SKM-1 (cell line): Measurements from ENCODE around the gene RELT.
A peak's percentile ranks its signal among the peaks of the same experiment; 100 is the strongest.

Experiments used
- DNase-seq: peaks from one replicate; lab custom pipeline; 2025; ENCODE audit not compliant: unreplicated experiment; lab: John Stamatoyannopoulos, UW

Gene RELT, protein sequence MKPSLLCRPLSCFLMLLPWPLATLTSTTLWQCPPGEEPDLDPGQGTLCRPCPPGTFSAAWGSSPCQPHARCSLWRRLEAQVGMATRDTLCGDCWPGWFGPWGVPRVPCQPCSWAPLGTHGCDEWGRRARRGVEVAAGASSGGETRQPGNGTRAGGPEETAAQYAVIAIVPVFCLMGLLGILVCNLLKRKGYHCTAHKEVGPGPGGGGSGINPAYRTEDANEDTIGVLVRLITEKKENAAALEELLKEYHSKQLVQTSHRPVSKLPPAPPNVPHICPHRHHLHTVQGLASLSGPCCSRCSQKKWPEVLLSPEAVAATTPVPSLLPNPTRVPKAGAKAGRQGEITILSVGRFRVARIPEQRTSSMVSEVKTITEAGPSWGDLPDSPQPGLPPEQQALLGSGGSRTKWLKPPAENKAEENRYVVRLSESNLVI

GRCh38 chr11:73376160-73376802 is at the start of gene RELT:
TSS of gene RELT (plus strand) at chr11:73376399. CDS start at chr11:73389137, 12,738 bp downstream.
- DNase-seq = peak; percentile 79

GRCh38 chr11:73326929-73327811 is 49.0 kb upstream of the RELT start:
- DNase-seq = no peak

- no peak for DNase-seq
Measured at GRCh38 chr11:73327812-73328364, 48.3 kb upstream of the RELT start.

GRCh38 chr11:73330569-73331093 is 45.6 kb upstream of the RELT start:
- no peak for DNase-seq

DNA sequence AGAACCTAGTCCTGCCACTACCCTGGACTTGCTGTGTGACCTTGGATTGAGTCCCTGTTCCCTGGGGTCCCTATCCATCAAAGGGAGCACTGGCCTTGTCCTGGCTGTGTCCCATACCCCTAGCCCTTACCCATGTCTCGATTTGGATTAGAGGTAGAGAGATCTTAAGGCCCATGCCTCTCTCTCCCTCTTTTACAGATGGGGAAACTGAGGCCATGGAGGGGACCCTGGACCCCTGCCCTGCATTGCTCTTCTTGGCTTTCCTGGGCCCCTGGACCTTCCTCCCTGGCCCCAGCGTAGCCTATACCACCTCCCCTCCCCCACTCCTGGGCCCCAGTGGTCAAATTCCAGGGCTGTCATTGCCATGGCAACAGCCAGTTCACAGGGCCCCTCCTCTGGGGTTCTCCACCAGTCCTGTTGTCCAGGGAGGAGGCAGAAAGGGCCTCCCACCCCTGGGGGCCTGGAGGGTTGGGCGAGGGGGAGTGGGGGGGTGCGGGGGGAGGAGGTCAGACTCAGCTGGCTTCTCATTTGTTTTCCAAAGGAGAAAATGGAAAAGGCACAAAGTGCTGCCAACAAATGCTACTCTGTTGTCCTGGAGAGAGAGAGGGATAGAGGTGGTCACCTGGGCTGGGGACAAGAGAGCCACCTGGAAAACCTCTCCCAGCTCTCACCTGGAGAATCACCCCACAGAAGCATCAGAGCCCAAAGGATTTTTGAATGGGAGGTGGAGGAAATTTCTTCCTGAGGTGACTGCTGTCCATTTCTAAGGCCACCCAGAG is 44.9 kb upstream of the RELT start:
- no peak for DNase-seq

DNA sequence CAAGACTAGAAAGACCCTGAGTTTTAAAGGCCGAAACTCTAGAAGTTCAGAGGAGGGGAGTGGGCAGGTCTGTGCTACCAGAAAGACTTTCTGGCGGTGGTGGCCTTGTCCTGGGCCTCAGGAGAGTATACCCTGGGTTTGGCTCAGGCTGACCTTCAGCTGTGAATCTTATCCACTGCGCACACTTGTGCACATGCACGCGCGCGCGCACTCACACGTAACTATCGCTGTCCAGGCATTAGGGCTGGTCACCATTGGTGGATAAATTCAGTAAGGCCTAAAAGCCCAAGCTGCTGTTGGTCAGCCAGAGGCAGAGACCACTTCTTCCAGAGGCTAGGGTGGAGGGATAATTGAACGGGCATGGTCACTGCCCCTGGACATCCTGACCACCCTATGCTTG is 43.0 kb upstream of the RELT start:
- no peak for DNase-seq

DNA sequence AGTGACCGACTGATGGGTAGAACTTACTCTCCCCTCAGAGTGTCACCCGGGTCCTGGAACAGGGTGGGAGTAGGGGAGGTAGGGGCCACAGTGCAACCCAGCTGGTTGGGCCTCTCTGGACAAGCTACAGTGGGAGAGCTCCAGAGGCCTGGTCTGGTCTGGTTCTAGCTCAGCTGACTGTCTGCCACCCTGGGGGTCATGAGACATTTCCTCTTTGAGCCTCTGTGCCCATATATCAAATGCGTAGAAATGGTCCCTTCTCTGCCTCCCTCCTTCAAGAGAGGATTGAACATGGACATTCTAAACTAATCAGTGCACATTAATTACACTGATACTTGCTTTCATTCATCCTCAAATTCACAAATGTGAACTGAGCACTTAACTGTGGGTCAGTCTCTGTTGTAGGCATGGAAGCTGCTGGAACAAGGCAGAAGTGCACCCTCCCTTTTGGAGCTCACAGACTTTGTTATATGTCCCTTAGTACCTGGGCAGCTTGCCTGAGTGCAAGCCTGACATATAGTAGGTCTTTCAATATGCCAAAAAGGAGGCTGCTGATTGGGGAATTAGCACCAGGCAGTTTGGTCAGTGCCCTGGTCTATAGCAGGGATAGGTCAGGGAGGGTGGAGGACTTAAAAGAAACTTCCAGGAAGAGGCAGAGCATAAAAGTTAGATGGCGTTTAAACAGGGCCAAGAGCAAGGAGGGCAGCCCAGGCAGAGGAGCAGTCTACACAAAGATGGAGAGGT is 42.4 kb upstream of the RELT start:
- DNase-seq = no peak

GRCh38 chr11:73334384-73335203 is 41.6 kb upstream of the RELT start:
- no peak for DNase-seq

DNA sequence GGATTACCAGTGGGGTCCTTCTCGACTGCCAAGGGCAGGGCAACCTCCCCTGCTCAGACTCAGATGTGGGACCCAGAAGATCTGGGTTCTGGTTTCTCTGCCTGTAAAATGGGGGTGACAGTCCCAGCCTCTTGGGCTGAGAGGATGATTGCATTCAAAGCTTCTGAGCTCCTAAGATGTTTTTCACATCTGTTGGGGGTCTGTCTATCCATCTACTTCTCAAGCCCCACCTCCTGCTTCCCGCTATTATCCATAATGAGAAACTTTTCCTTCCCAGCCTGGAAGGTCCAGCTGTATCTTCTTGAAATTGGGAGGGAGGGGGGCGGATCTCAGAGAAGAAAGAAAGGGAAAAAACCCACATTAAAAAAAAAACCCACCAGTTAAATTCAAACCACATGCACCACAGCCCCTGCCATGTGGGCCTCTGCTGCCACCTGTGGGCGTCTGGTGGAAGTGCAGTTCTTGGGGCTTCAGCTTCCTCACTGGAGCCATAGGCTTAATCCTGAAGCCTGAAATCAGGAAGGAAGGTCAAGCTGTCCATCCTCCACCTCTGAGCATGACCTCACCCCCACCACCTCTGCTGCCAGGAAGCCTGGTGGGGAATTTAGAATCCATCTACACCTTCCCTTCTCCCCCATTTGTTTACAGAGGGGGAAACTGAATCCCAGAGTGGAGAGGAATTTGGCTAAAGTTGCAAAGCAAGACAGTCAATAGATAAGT is 40.8 kb upstream of the RELT start:
- peak; percentile 34 for DNase-seq

GRCh38 chr11:73337846-73338245 is 38.4 kb upstream of the RELT start:
- DNase-seq = no peak

DNA sequence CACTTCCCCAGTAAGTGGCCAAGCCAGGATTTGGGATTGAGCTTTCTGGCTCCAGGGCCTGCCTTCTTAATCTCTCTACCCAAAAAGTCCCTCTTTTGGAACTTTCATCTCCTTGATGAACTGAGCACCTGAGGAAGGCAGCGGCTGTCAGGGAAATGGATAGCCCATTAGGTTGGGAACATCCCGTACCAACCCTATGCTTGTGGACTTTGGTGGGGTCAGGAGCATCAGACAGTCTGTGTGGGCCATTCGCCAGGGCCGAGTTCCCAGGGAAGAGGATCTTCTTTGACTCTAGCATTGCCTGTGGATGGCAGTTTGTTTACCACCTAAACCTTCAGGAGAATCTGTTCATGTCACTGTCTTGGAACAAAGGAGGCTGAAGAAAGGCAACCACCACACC is 37.9 kb upstream of the RELT start:
- DNase-seq = no peak

GRCh38 chr11:73340164-73340563 is 36.0 kb upstream of the RELT start:
- no peak for DNase-seq

- DNase-seq = no peak
Measured at GRCh38 chr11:73342633-73343032, 33.6 kb upstream of the RELT start.

DNA sequence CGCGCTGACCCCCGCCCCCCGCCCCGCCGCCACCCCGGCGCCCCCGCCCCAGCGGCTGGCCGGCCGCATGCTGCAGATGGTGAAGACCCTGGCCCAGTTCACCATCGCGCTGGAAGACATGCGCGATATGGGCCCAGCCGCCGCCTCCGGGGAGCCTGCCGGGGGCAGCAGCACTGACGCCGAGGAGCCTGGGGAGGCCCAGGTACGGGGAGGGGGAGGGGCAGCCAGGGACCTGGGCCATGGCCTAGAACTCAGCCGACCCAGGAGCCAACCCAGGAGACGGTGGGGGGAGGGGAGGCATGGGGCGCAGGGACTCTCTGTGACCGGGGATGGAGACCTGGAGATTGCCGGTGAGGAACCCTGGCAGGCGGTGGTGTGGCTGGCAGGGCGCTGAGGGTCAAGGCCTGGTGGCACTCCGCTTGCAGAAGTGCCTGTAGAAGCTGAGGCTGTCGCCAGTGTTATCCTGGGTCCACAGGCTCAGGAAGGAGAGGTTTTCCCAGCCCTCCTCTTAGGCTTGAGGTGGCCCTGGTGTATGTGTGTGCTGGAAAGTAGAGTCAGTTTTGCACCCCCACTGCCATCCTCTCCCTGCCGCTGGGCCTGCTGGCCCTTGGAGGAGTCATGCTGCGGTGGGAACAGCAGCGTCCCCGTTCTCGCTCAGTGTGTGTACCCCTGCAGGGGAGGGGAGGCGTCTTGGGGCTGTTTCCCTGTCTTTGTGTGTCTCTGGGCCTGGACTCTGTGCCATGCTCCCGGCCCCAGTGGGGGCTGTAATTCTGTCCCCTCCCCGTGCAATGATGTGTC is 32.9 kb upstream of the RELT start:
- DNase-seq = no peak

GRCh38 chr11:73344191-73344607 is 32.0 kb upstream of the RELT start:
- DNase-seq = no peak

DNA sequence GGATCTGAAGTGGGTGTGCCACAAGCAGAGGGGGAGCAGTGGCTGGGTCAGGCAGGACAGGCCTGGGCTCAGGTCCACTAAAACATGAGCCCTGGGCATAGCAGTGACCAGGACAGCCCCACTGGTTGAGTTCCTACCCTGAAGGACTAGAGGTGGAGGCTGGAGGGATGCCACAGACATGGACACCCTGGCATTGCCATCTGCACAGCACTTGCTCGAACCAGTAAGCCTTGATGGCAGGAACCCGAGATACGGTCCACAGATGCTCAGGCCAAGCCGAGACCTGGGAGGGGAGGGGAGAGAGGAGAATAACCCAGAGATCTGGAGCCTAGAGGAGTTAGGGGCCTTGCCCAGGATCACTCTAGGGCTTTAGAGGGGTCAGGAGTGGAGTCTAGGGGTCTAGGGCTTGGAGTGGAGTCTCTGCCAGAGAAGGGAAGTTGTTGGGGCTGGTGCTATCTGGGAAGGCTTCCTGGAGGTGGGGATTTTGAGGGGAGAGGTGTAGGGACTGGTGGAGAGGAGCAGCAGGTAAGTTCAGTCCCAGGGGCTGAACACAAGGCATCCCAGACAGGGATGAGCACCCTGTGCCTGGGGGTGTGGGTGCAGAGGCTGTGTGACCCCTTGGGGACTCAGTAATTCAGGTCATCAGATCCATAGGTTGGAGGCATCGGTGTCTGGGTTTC is 30.6 kb upstream of the RELT start:
- DNase-seq = no peak
